Neural cell (in vitro differentiated cells): Measurements from ENCODE around the gene PITX1. TPM values are rescaled to one million over a fixed set of nuclear protein-coding genes. Genes with fewer than 3 reads are reported as not detected.

Experiments used
- H2AFZ ChIP-seq: fragments of 200-600, 300-800 bp; sonication (generic), shearing (Covaris generic); 2 replicates; pipeline ENCODE4 v1.6.0; 2014; ENCODE audit warnings: low read depth, mild to moderate bottlenecking, antibody characterized with exemption, low read length, moderate library complexity
- H3F3A ChIP-seq: fragments of 200-600 bp; shearing (Covaris generic); 2 replicates; pipeline ENCODE4 v1.6.1; 2016; ENCODE audit warnings: mild to moderate bottlenecking, moderate library complexity, mixed read lengths, antibody characterized with exemption, low read length; ENCODE audit not compliant: insufficient read depth, poor library complexity, severe bottlenecking
- H3K27ac ChIP-seq: fragments of 200-600, 300-800 bp; sonication (generic), shearing (Covaris generic); 2 replicates; pipeline ENCODE4 v1.5.1; 2014; ENCODE audit warnings: mild to moderate bottlenecking, low read length, moderate library complexity
- H3K27me3 ChIP-seq: fragments of 300-800, 200-600 bp; sonication (generic), shearing (Covaris generic); 2 replicates; pipeline ENCODE4 v1.6.0; 2014; ENCODE audit warnings: mild to moderate bottlenecking, low read depth, low read length, moderate library complexity; ENCODE audit not compliant: insufficient read depth
- H3K36me3 ChIP-seq: fragments of 300-800, 200-600 bp; sonication (generic), shearing (Covaris generic); 2 replicates; pipeline ENCODE4 v1.5.1; 2014; ENCODE audit warnings: mild to moderate bottlenecking, antibody characterized with exemption, low read length, moderate library complexity; ENCODE audit not compliant: insufficient read depth
- H3K4me2 ChIP-seq: fragments of 300-800, 200-600 bp; sonication (generic), shearing (Covaris generic); 2 replicates; pipeline ENCODE4 v1.6.0; 2014; ENCODE audit warnings: mild to moderate bottlenecking, low read length
- H3K4me3 ChIP-seq: fragments of 300-800, 200-600 bp; sonication (generic), shearing (Covaris generic); 2 replicates; pipeline ENCODE4 v1.5.1; 2014; ENCODE audit warnings: mild to moderate bottlenecking, low read length, moderate library complexity
- H3K79me2 ChIP-seq: fragments of 200-600 bp; shearing (Covaris generic); replicated peaks from 2 replicates; pipeline ENCODE4 v1.6.0; 2014; ENCODE audit warnings: mild to moderate bottlenecking, low read length, moderate library complexity; ENCODE audit not compliant: insufficient read depth
- H3K9ac ChIP-seq: fragments of 300-800, 200-600 bp; sonication (generic), shearing (Covaris generic); 2 replicates; pipeline ENCODE4 v1.6.1; 2016; ENCODE audit warnings: mild to moderate bottlenecking, low read length, mixed read lengths
- H3K9me2 ChIP-seq: fragments of 200-600 bp; shearing (Covaris generic); 2 replicates; pipeline ENCODE4 v1.6.1; 2016; ENCODE audit warnings: mild to moderate bottlenecking, low read length, mixed read lengths; ENCODE audit not compliant: insufficient read depth
- H3K9me3 ChIP-seq: fragments of 200-600, 300-800 bp; sonication (generic), shearing (Covaris generic); 2 replicates; pipeline ENCODE4 v1.6.1; 2016; ENCODE audit warnings: mild to moderate bottlenecking, mixed run types, low read length, moderate library complexity, mixed read lengths
- H4K20me1 ChIP-seq: fragments of 200-600 bp; shearing (Covaris generic); 2 replicates; pipeline ENCODE4 v1.6.1; 2016; ENCODE audit warnings: mild to moderate bottlenecking, mixed run types; ENCODE audit not compliant: insufficient read depth
- EP300 ChIP-seq: fragments of 450-650 bp; conservative IDR thresholded peaks from 2 replicates; pipeline ENCODE4 v1.6.1; 2014; ENCODE audit warnings: antibody characterized with exemption, mild to moderate bottlenecking, moderate library complexity; ENCODE audit not compliant: poor library complexity, severe bottlenecking
- EZH2 ChIP-seq: fragments of 200-600, 300-800 bp; shearing (Covaris generic), sonication (generic); IDR thresholded peaks from 2 replicates; pipeline ENCODE4 v1.6.1; 2014; ENCODE audit warnings: antibody characterized with exemption, low read length, borderline replicate concordance, mild to moderate bottlenecking; ENCODE audit not compliant: insufficient read depth, poor library complexity, severe bottlenecking
- MXI1 ChIP-seq: fragments of 450-650 bp; conservative IDR thresholded peaks from 2 replicates; pipeline ENCODE4 v1.6.1; 2014; ENCODE audit warnings: antibody characterized with exemption, mild to moderate bottlenecking; ENCODE audit not compliant: poor library complexity, severe bottlenecking
- POLR2AphosphoS5 ChIP-seq: IDR thresholded peaks from 2 replicates; pipeline ENCODE4 v1.6.1; 2012
- RAD21 ChIP-seq: fragments of 450-650 bp; conservative IDR thresholded peaks from 2 replicates; pipeline ENCODE4 v1.6.1; 2014; ENCODE audit warnings: antibody characterized with exemption, mild to moderate bottlenecking, moderate library complexity
- SMC3 ChIP-seq: fragments of 450-650 bp; conservative IDR thresholded peaks from 2 replicates; pipeline ENCODE4 v1.6.1; 2014; ENCODE audit warnings: antibody characterized with exemption, mild to moderate bottlenecking, moderate library complexity; ENCODE audit not compliant: poor library complexity
- TAF1 ChIP-seq: IDR thresholded peaks from 2 replicates; pipeline ENCODE4 v1.6.1; 2012; ENCODE audit warnings: low read depth
- polyA plus RNA-seq: library from polyadenylated mRNA; depleted of rRNA; stranded (reverse); fragments of >200 nt; gene quantifications from 2 replicates; pipeline ENCODE4 v1.2.3, GENCODE V29; 2014
- TF ChIP-seq, protein P1 (sequence below): fragments of 450-650 bp; IDR thresholded peaks from 2 replicates; pipeline ENCODE4 v1.5.1; 2014; ENCODE audit warnings: antibody characterized with exemption, mild to moderate bottlenecking, moderate library complexity; ENCODE audit not compliant: poor library complexity, severe bottlenecking
- TF ChIP-seq, protein P2 (sequence below): IDR thresholded peaks from 2 replicates; pipeline ENCODE4 v1.6.1; 2012; ENCODE audit warnings: borderline replicate concordance

The PITX1 gene
- polyA plus RNA-seq, 1 donor from 2014 or later: not detected

DNA sequence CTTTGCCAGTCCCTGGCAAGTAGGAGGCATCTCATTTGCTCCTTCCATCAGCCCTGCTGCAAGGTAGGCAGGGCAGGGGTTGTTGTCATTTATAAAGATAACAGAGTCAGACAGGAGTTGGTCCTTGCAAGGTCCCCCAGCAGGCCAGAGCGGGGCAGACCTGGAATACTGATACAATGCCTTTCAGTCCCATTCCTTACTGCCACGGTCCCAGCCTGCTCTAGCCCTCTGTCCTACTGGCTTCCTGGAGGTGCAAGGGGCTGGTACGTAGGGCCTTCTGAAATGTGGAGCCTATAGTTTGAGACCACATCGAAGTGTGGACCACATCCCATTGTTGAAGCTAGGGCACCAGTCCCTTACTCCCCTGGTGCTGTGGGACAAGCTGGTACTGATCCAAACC, 42.8 kb upstream of the PITX1 start:
- no peaks in the 10 kb centered on the region for H4K20me1 ChIP-seq
- no peak overlapping the region for H3K4me2 ChIP-seq
- H3K9me2 ChIP-seq: no peaks in the 10 kb centered on the region
- no peaks in the 10 kb centered on the region for H3K27me3 ChIP-seq
- no peaks in the 10 kb centered on the region for H3K36me3 ChIP-seq
- no peak overlapping the region for H3K4me3 ChIP-seq
- H2AFZ ChIP-seq: no peak overlapping the region
- H3K79me2 ChIP-seq: no peaks in the 10 kb centered on the region
- H3F3A ChIP-seq: no peaks in the 10 kb centered on the region
- H3K9ac ChIP-seq: no peak overlapping the region
- no peak overlapping the region for H3K27ac ChIP-seq
- H3K9me3 ChIP-seq: peaks cover 5% of the 10 kb centered on the region
- TF ChIP-seq TAF1 (no peak), EZH2 (no peak), EP300 (no peak)

DNA sequence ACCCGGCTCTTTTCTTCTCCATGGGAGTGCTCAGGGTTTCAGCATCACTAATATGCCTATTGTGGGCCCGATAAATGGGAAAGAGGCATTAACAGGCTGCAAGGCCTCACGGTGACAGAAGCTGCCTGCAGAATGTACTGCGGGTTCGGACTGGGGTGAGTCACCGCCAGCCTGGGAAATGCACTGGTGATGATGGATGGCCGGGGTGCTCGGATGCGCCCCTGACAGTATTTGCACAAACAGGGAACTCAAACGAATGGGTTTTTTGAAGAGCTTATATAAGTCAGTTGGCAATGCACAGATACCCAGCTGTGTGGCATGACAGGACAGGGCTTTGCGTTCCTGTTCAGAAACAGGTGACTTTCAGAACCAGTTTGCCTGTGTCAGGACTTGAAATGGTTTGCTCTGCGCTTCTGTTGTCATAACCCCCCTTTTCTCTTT, 42.0 kb upstream of the PITX1 start:
- H3K4me3 ChIP-seq: no peak overlapping the region
- H3K4me2 ChIP-seq: no peak overlapping the region
- TF ChIP-seq POLR2AphosphoS5: peak; percentile 50
- TF ChIP-seq, protein P1, sequence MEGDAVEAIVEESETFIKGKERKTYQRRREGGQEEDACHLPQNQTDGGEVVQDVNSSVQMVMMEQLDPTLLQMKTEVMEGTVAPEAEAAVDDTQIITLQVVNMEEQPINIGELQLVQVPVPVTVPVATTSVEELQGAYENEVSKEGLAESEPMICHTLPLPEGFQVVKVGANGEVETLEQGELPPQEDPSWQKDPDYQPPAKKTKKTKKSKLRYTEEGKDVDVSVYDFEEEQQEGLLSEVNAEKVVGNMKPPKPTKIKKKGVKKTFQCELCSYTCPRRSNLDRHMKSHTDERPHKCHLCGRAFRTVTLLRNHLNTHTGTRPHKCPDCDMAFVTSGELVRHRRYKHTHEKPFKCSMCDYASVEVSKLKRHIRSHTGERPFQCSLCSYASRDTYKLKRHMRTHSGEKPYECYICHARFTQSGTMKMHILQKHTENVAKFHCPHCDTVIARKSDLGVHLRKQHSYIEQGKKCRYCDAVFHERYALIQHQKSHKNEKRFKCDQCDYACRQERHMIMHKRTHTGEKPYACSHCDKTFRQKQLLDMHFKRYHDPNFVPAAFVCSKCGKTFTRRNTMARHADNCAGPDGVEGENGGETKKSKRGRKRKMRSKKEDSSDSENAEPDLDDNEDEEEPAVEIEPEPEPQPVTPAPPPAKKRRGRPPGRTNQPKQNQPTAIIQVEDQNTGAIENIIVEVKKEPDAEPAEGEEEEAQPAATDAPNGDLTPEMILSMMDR: no peak
- H3K9me2 ChIP-seq: no peaks in the 10 kb centered on the region
- H2AFZ ChIP-seq: no peak overlapping the region
- no peak overlapping the region for H3K27ac ChIP-seq
- peaks cover 4% of the 10 kb centered on the region for H3K9me3 ChIP-seq
- H3K36me3 ChIP-seq: no peaks in the 10 kb centered on the region
- H3K79me2 ChIP-seq: no peaks in the 10 kb centered on the region
- H3K9ac ChIP-seq: no peak overlapping the region
- H3K27me3 ChIP-seq: no peaks in the 10 kb centered on the region
- no peaks in the 10 kb centered on the region for H3F3A ChIP-seq
- no peaks in the 10 kb centered on the region for H4K20me1 ChIP-seq

DNA sequence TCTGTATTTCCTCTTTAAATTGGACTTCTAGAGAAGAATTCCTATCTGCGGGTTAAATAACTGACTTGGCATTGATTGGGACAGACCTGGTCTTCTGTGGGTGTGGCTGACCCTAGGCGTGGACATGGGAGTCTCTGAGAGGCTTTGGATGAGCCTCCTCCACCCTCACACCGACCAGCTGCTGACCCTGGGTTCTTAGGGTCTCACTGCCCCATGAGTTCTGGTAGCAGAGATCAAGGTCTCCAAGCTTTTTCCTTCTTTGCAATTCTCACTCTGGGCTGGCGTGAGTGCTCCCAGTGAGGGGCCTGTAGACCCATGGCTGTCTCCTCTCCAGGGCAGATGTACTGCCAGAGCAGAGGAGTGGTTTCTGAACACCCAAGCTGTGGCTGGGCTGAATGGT, 41.6 kb upstream of the PITX1 start:
- Histone ChIP-seq H3K9me3 (no peaks in the 10 kb centered on the region), H3K27ac (no peak overlapping the region), H3K27me3 (no peaks in the 10 kb centered on the region), H3K4me2 (no peak overlapping the region), H2AFZ (no peak overlapping the region), H3K9ac (no peak overlapping the region), H3K79me2 (no peaks in the 10 kb centered on the region), H3F3A (no peaks in the 10 kb centered on the region), H3K9me2 (no peaks in the 10 kb centered on the region), H3K36me3 (no peaks in the 10 kb centered on the region), H3K4me3 (no peak overlapping the region), H4K20me1 (no peaks in the 10 kb centered on the region)
- no peak for TF ChIP-seq POLR2AphosphoS5
- TF ChIP-seq, protein P1: no peak
- TF ChIP-seq, protein P2, sequence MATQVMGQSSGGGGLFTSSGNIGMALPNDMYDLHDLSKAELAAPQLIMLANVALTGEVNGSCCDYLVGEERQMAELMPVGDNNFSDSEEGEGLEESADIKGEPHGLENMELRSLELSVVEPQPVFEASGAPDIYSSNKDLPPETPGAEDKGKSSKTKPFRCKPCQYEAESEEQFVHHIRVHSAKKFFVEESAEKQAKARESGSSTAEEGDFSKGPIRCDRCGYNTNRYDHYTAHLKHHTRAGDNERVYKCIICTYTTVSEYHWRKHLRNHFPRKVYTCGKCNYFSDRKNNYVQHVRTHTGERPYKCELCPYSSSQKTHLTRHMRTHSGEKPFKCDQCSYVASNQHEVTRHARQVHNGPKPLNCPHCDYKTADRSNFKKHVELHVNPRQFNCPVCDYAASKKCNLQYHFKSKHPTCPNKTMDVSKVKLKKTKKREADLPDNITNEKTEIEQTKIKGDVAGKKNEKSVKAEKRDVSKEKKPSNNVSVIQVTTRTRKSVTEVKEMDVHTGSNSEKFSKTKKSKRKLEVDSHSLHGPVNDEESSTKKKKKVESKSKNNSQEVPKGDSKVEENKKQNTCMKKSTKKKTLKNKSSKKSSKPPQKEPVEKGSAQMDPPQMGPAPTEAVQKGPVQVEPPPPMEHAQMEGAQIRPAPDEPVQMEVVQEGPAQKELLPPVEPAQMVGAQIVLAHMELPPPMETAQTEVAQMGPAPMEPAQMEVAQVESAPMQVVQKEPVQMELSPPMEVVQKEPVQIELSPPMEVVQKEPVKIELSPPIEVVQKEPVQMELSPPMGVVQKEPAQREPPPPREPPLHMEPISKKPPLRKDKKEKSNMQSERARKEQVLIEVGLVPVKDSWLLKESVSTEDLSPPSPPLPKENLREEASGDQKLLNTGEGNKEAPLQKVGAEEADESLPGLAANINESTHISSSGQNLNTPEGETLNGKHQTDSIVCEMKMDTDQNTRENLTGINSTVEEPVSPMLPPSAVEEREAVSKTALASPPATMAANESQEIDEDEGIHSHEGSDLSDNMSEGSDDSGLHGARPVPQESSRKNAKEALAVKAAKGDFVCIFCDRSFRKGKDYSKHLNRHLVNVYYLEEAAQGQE: no peak
- no peak for TF ChIP-seq RAD21
- no peak for TF ChIP-seq EZH2
- no peak for TF ChIP-seq MXI1
- no peak for TF ChIP-seq EP300
- no peak for TF ChIP-seq SMC3
- TF ChIP-seq TAF1: no peak
